GM19043 (cell line): Measurements from ENCODE around the gene LAMA2.

Source experiments
- ATAC-seq: cut with Tn5 transposase; IDR thresholded peaks from one replicate; pipeline ENCODE4 v1.9.1; 2021; ENCODE audit warnings: low read depth; ENCODE audit not compliant: unreplicated experiment

LAMA2 gene

GRCh38 chr6:128882991-128883611 is at the start of gene LAMA2:
LAMA2 (plus strand) TSS chr6:128883138; CDS start chr6:128883246, 108 bp downstream.
- ATAC-seq: no peak

- no peak for ATAC-seq
Observed at GRCh38 chr6:128836761-128837160, 46.2 kb upstream of the LAMA2 start.

GRCh38 chr6:128841518-128841917 is 41.4 kb upstream of the LAMA2 start:
- ATAC-seq: no peak

- no peak for ATAC-seq
Observed at GRCh38 chr6:128844598-128844997, 38.3 kb upstream of the LAMA2 start.

- ATAC-seq: no peak
Observed at GRCh38 chr6:128847431-128848210, 35.3 kb upstream of the LAMA2 start.

GRCh38 chr6:128848212-128848935 is 34.6 kb upstream of the LAMA2 start:
- no peak for ATAC-seq

- ATAC-seq: no peak
Observed at GRCh38 chr6:128855581-128856085, 27.3 kb upstream of the LAMA2 start.

- ATAC-seq: no peak
Observed at GRCh38 chr6:128857806-128858205, 25.1 kb upstream of the LAMA2 start.

- ATAC-seq: no peak
Observed at GRCh38 chr6:128860782-128861181, 22.2 kb upstream of the LAMA2 start.

- no peak for ATAC-seq
Observed at GRCh38 chr6:128863983-128864382, 19.0 kb upstream of the LAMA2 start.

GRCh38 chr6:128870746-128871145 is 12.2 kb upstream of the LAMA2 start:
- ATAC-seq: no peak

- no peak for ATAC-seq
Observed at GRCh38 chr6:128874863-128875262, 8.1 kb upstream of the LAMA2 start.

GRCh38 chr6:128882560-128882959 is 378 bp upstream of the LAMA2 start:
- no peak for ATAC-seq

- ATAC-seq: no peak
Observed at GRCh38 chr6:128883906-128884305, 968 bp downstream of the LAMA2 start.

GRCh38 chr6:128885381-128885780 is 2.4 kb downstream of the LAMA2 start:
- no peak for ATAC-seq

GRCh38 chr6:128886706-128887105 is 3.8 kb downstream of the LAMA2 start:
- no peak for ATAC-seq

GRCh38 chr6:128888444-128889175 is 5.7 kb downstream of the LAMA2 start:
- no peak for ATAC-seq

GRCh38 chr6:128889870-128890269 is 6.9 kb downstream of the LAMA2 start:
- no peak for ATAC-seq

GRCh38 chr6:128892079-128892478 is 9.1 kb downstream of the LAMA2 start:
- no peak for ATAC-seq

GRCh38 chr6:128899341-128900050 is 16.6 kb downstream of the LAMA2 start:
- ATAC-seq: no peak
